ENCODE results near the gene CYP24A1. TPM values are rescaled to one million over a fixed set of nuclear protein-coding genes. Genes with fewer than 3 reads are reported as not detected.

CYP24A1 gene
- total and polyA plus RNA-seq, 2 donors (not counting 1 experiment from before 2014, with no cell fraction given), result not detected

- Histone ChIP-seq H3K36me3 (replicated peaks in 1 of 2; ENCODE audit: control extremely low read depth in 1 of 2, control insufficient read depth in 1 of 2, extremely low read depth in 1 of 2, insufficient read depth in 2 of 2, low read length in 1 of 2) (no peaks in the 10 kb centered on the region), H3K27ac (ENCODE audit: low read length in 2 of 2) (no peak overlapping the region), H3K4me1 (ENCODE audit: control insufficient read depth in 2 of 2, insufficient read depth in 2 of 2, low read length in 2 of 2) (no peaks in the 10 kb centered on the region), H2AFZ (ENCODE audit: insufficient read depth, low read depth, low read length, poor library complexity, severe bottlenecking) (no peak overlapping the region), H3K27me3 (replicated peaks in 1 of 4; ENCODE audit: control extremely low read depth in 1 of 4, control insufficient read depth in 3 of 4, insufficient read depth in 4 of 4, low read length in 3 of 4) (peaks cover 0 to 16% (median 4%) of the 10 kb centered on the region in 4 experiments), H3K79me2 (ENCODE audit: control insufficient read depth, insufficient read depth, low read length) (no peaks in the 10 kb centered on the region), H4K20me1 (ENCODE audit: control insufficient read depth, insufficient read depth, low read length, poor library complexity, severe bottlenecking) (no peaks in the 10 kb centered on the region), H3K4me2 (replicated peaks; ENCODE audit: low read depth, low read length, poor library complexity, severe bottlenecking) (no peak overlapping the region), H3K9me3 (ENCODE audit: control extremely low read depth in 1 of 3, control insufficient read depth in 2 of 3, insufficient read depth in 1 of 3, low read length in 2 of 3) (no peaks in the 10 kb centered on the region), H3K9ac (ENCODE audit: low read length) (no peak overlapping the region), H3K4me3 (ENCODE audit: control extremely low read depth in 1 of 5, extremely low read depth in 1 of 5, insufficient read depth in 1 of 5, low read depth in 2 of 5, low read length in 4 of 5) (no peak overlapping the region)
- ChIA-PET CTCF (no interaction called here), POLR2A (no interaction called here)
- no peak overlapping the region for H3K27ac Mint-ChIP-seq
- no peak for ATAC-seq (ENCODE audit: low read depth)
- peaks cover 23% of the 10 kb centered on the region for H3K27me3 Mint-ChIP-seq
- 84% methylated on average over 5 of the region's 9 CpGs for WGBS (ENCODE audit: insufficient coverage)
- H3K9me3 Mint-ChIP-seq (ENCODE audit: insufficient read depth), result no peaks in the 10 kb centered on the region
- intact Hi-C loops (cut with micrococcal nuclease), result no loop called here
- TF ChIP-seq EZH2 (IDR thresholded peaks at IDR 0.05; ENCODE audit: borderline replicate concordance, insufficient read depth, low read depth, low read length, poor library complexity, severe bottlenecking) (no peak), CTCF (IDR thresholded peaks at IDR 0.05) (no peak)
- DNase-seq, result no peak
- no peak overlapping the region for H3K4me3 Mint-ChIP-seq
- no peaks in the 10 kb centered on the region for H3K4me1 Mint-ChIP-seq
Observed at GRCh38 chr20:54161008-54161820, 12.6 kb downstream of the CYP24A1 start.

All from B cell (primary cell).